Uterus (tissue), 4 donors: ENCODE results near the gene MCM3AP. TPM values are rescaled to one million over a fixed set of nuclear protein-coding genes. Genes with fewer than 3 reads are reported as not detected.
"Not testable (repeated sequence)": the region's sequence is repeated elsewhere in the genome, so short reads cannot be mapped to it uniquely, and the experiment has no call there.

Source experiments
- DNase-seq, 2 donors: peaks; one replicate each; pipeline ENCODE4 v3.0.0-alpha.2; 2019 to 2020
- H3K27ac ChIP-seq, 2 donors: fragments of 200-600 bp; sonication (generic); 1 replicate in 1 of 2; 2 replicates in 1 of 2; pipeline ENCODE4 v1.5.1; 2016 to 2018
- H3K27me3 ChIP-seq, 2 donors: fragments of 200-600 bp; sonication (generic); one replicate each; pipeline ENCODE4 v1.5.1; 2018 to 2019; ENCODE audit warnings: control low read depth in 1 of 2
- H3K36me3 ChIP-seq, 2 donors: fragments of 200-600 bp; sonication (generic); one replicate each; pipeline ENCODE4 v1.5.1; 2019; ENCODE audit warnings: control low read depth in 1 of 2
- H3K4me1 ChIP-seq, 2 donors: fragments of 200-600 bp; sonication (generic); one replicate each; pipeline ENCODE4 v1.5.1; 2018 to 2019; ENCODE audit warnings: control low read depth in 1 of 2
- H3K4me3 ChIP-seq, 2 donors: fragments of 200-600 bp; sonication (generic); 1 replicate in 1 of 2; 2 replicates in 1 of 2; pipeline ENCODE4 v1.5.1; 2018 to 2019; ENCODE audit warnings: mild to moderate bottlenecking in 1 of 2
- H3K9me3 ChIP-seq, 2 donors: fragments of 200-600 bp; sonication (generic); one replicate each; pipeline ENCODE4 v1.5.1; 2019; ENCODE audit warnings: control low read depth in 1 of 2
- CTCF ChIP-seq, 4 experiments: fragments of 200-600 bp in 2 of 4; fragments of 450-650 bp in 2 of 4; sonication (generic) in 2 of 4; IDR thresholded peaks; one replicate each; pipeline ENCODE4 v1.5.1; 2016 to 2019; ENCODE audit warnings: antibody characterized with exemption in 4 of 4, mild to moderate bottlenecking in 2 of 4, moderate library complexity in 1 of 4
- POLR2A ChIP-seq, 2 donors: fragments of 450-650 bp; IDR thresholded peaks; one replicate each; pipeline ENCODE4 v1.6.1; 2016; ENCODE audit warnings: antibody characterized with exemption in 2 of 2, mild to moderate bottlenecking in 1 of 2, moderate library complexity in 1 of 2
- intact Hi-C: fragments of 100-400 bp; cut with DNase I; formaldehyde crosslinking; loops from one replicate; pipeline ENCODE4 v1.15.1; 2023; ENCODE audit warnings: low total_unique reads
- total RNA-seq, 4 donors: library from RNA; depleted of rRNA in 3 of 4; stranded (reverse); fragments of >200 nt in 3 of 4; gene quantifications; one replicate each; pipeline versions ENCODE4 v1.1.0 to v1.2.4, GENCODE V29; 2014 to 2023
- donor health status: DM: yes; HTN: yes; CAD: no.

The MCM3AP gene
- total RNA-seq, 4 donors from 2014 or later: 24.1 to 128 (median 93.2) TPM

- TF ChIP-seq CTCF (IDR thresholded peaks at IDR 0.05) (no peak), POLR2A (IDR thresholded peaks at IDR 0.05) (no peak)
- Histone ChIP-seq H3K4me3 (no peak overlapping the region), H3K4me1 (no peaks in the 10 kb centered on the region), H3K27me3 (no peaks in the 10 kb centered on the region), H3K9me3 (no peaks in the 10 kb centered on the region), H3K27ac (no peak overlapping the region), H3K36me3 (peaks cover 0 to 3% of the 10 kb centered on the region in 2 donors)
- intact Hi-C loops: no loop called here
- DNase-seq: no peak
Observed at GRCh38 chr21:46243960-46244361, 41.5 kb downstream of the MCM3AP start.

GRCh38 chr21:46243325-46243724, 42.1 kb downstream of the MCM3AP start:
- no peak for TF ChIP-seq CTCF (IDR thresholded peaks at IDR 0.05)
- no peak for TF ChIP-seq POLR2A (IDR thresholded peaks at IDR 0.05)
- no peak for DNase-seq
- Histone ChIP-seq H3K36me3 (peaks cover 0 to 3% of the 10 kb centered on the region in 2 donors), H3K27me3 (no peaks in the 10 kb centered on the region), H3K9me3 (no peaks in the 10 kb centered on the region), H3K4me3 (no peak overlapping the region), H3K4me1 (no peaks in the 10 kb centered on the region), H3K27ac (no peak overlapping the region)
- intact Hi-C loops: no loop called here

- H3K27ac ChIP-seq, intact Hi-C loops, H3K27me3 ChIP-seq, H3K9me3 ChIP-seq, H3K4me1 ChIP-seq, DNase-seq, H3K36me3 ChIP-seq, H3K4me3 ChIP-seq: not testable (repeated sequence)
Observed at GRCh38 chr21:46241577-46241976, 43.8 kb downstream of the MCM3AP start.

- Histone ChIP-seq H3K4me1 (no peaks in the 10 kb centered on the region), H3K36me3 (peaks cover 0 to 3% of the 10 kb centered on the region in 2 donors), H3K4me3 (no peak overlapping the region), H3K9me3 (no peaks in the 10 kb centered on the region), H3K27ac (no peak overlapping the region), H3K27me3 (no peaks in the 10 kb centered on the region)
- TF ChIP-seq POLR2A (IDR thresholded peaks at IDR 0.05) (no peak), CTCF (IDR thresholded peaks at IDR 0.05) (no peak)
- intact Hi-C loops: no loop called here
- DNase-seq: no peak
Observed at GRCh38 chr21:46239817-46240325, 45.5 kb downstream of the MCM3AP start.

- TF ChIP-seq POLR2A (IDR thresholded peaks at IDR 0.05) (no peak), CTCF (IDR thresholded peaks at IDR 0.05) (no peak)
- Histone ChIP-seq H3K4me1 (no peaks in the 10 kb centered on the region), H3K36me3 (peaks cover 0 to 3% of the 10 kb centered on the region in 2 donors), H3K4me3 (no peak overlapping the region), H3K27me3 (no peaks in the 10 kb centered on the region), H3K9me3 (no peaks in the 10 kb centered on the region), H3K27ac (no peak overlapping the region)
- intact Hi-C loops: no loop called here
- no peak for DNase-seq
Observed at GRCh38 chr21:46237474-46237873, 47.9 kb downstream of the MCM3AP start.

GRCh38 chr21:46234436-46234950, 50.9 kb downstream of the MCM3AP start:
- Histone ChIP-seq H3K4me3 (no peak overlapping the region), H3K9me3 (no peaks in the 10 kb centered on the region), H3K27me3 (no peaks in the 10 kb centered on the region), H3K27ac (no peak overlapping the region), H3K4me1 (peaks cover 0 to 3% of the 10 kb centered on the region in 2 donors), H3K36me3 (no peaks in the 10 kb centered on the region)
- DNase-seq: no peak
- intact Hi-C loops: no loop called here
- TF ChIP-seq POLR2A (IDR thresholded peaks at IDR 0.05) (no peak), CTCF (IDR thresholded peaks at IDR 0.05) (no peak)
